Measurements from ENCODE around the gene ENOPH1.
"Not testable (repeated sequence)": the region's sequence is repeated elsewhere in the genome, so short reads cannot be mapped to it uniquely, and the experiment has no call there.

The ENOPH1 gene

GRCh38 chr4:82428969-82429727 lies 1.2 kb upstream of the ENOPH1 start:
- peak; percentile 98 for DNase-seq (ENCODE audit: low spot score)

DNA sequence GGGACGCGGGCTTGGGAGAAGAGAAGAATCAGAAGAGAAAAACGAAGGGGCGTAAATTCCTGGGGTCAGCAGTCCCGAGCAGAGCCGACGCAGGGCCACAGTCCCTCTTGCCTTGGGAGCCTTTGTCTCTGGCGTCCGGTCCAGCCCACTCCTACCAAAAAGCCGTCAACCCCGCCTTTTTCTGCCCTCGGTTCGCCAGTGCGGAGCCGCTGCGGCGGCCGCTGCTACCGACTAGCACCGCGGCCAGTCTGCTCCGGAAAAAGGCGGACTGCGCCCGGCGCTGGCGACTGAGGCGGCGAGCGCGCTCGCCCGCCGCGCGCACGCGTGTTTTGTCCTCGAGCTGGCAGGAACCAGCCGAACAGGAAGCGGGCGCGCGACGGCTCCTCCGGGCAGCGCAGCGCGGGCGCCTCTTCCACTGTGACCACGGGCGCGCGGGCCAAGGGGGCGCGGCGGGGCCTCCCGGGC lies 630 bp upstream of the ENOPH1 start:
- DNase-seq (ENCODE audit: low spot score): no peak

- DNase-seq (ENCODE audit: low spot score): no peak
Measured at GRCh38 chr4:82430964-82431745, 765 bp downstream of the ENOPH1 start.

- no peak for DNase-seq (ENCODE audit: low spot score)
Measured at GRCh38 chr4:82431831-82432230, 1.4 kb downstream of the ENOPH1 start.

- no peak for DNase-seq (ENCODE audit: low spot score)
Measured at GRCh38 chr4:82432596-82432995, 2.2 kb downstream of the ENOPH1 start.

- DNase-seq (ENCODE audit: low spot score): no peak
Measured at GRCh38 chr4:82433791-82434190, 3.4 kb downstream of the ENOPH1 start.

DNA sequence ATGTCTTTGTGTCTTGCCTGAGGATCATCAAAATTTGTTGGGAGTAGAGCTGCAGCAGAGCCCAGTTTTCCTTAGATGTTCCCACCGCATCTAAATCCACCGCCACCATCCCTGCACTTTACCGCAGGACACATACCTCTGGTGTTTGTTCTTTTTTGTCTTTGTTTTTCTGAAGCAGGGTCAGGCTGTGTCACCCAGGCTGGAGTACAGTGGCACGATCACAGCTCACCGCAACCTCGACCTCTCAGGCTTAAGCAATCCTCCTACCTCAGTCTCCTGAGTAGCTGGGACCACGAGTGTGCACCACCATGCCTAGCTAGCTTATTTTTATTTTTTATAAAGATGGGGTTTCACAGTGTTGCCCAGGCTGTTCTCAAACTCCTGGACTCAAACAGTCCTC lies 4.6 kb downstream of the ENOPH1 start:
- DNase-seq (ENCODE audit: low spot score): no peak

DNA sequence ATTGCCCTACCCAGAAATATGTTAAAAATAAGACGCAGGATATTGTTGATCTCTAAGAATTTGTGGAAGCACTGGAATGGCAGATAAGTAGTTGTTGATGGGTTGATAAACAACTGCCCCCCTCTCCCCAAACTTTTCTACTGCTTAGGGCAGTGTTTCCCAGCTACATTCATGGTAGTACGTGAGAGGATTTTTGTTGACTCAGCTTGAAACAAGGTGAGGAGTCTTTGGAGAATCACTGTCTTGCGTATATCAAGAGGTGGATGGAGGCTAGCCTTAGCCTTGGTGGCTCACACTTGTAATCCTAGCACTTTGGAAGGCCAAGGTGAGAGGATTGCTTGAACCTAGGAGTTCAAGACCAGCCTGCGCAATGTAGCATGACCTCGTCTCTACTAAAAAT lies 5.7 kb downstream of the ENOPH1 start:
- DNase-seq (ENCODE audit: low spot score): no peak

DNA sequence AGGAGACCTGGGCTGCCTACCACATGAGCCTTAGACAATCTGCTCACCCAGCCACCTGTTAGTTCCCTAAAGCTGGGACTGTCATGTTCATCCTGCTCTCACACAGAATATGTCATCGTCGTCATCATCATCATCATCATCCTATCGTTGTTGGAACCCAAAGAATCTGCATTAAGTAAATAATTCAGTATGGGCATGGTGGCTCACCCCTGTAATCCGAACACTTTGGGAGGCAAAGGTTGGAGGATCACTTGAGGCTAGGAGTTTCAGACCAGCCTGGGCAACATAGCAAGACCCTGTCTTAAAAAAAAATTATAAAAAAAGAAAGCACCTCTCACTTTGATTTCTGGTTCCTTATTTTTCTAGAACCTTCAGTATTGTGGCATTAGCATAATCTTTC lies 6.4 kb downstream of the ENOPH1 start:
- DNase-seq (ENCODE audit: low spot score): no peak

DNA sequence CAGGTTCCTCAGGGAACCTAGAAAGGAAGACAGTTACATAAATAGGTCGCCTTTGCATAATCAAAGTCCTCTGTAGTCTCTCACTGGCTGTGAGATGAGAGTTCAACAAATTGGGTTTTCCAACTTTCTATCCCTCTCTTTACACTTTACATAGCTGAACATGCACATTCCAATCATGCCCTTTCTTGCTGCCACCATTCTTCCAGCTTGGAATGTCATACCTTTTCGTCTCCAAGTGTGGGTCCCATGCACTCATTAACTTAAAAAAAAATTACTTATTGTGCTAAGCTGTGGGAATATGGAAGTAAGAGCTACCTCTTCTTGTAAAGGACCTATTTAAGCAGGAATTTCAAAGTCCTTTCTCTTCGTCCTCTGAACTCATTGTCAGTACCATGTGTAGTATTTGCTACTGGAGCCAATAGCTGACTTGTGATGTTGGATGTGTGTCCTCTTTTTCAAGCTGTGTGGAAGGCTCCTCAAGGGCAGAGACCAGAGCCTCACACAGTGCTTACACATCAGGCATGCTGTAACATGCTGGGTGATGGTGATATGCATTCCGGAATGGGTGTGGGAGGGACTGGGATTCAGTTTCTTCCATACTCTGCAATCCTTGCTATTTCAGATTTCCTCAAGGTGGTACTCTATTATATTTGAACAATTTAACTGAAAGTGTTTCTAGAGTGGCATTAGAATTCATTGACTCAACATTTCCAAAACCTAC lies 7.1 kb downstream of the ENOPH1 start:
- DNase-seq (ENCODE audit: low spot score): no peak

GRCh38 chr4:82439088-82439487 lies 8.7 kb downstream of the ENOPH1 start:
- no peak for DNase-seq (ENCODE audit: low spot score)

- no peak for DNase-seq (ENCODE audit: low spot score)
Measured at GRCh38 chr4:82447886-82448285, 17.5 kb downstream of the ENOPH1 start.

DNA sequence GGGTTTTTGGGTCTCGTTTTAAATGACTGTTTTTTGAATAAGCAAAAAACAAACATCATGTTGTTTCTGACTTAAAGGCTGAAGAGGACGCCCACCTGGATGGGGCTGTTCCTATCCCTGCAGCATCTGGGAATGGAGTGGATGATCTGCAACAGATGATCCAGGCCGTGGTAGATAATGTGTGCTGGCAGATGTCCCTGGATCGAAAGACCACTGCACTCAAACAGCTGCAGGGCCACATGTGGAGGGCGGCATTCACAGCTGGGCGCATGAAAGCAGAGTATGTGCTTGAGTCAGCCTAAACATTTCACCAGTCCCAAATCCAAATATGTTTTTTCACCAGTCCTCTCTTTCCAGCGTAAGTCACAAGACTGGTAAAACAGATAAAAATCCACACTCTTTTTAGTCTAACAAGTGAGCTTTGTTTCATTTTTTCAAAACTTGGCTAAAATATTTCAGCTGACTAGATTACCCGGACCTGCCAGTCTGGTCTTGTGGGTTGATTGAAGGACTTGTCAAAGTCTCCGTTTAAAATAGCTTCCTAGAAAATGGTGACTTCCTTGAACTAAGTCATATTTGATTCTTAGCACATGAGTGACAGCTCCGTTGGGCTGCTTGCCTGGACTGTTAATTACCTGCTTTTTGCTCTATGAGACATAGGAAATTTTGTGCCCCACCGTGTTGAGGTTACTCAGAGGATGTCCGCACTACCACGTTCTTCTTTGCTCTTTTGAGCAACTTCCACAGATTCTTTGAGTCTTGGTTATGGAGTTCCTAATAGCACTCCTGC lies 20.8 kb downstream of the ENOPH1 start:
- no peak for DNase-seq (ENCODE audit: low spot score)

DNA sequence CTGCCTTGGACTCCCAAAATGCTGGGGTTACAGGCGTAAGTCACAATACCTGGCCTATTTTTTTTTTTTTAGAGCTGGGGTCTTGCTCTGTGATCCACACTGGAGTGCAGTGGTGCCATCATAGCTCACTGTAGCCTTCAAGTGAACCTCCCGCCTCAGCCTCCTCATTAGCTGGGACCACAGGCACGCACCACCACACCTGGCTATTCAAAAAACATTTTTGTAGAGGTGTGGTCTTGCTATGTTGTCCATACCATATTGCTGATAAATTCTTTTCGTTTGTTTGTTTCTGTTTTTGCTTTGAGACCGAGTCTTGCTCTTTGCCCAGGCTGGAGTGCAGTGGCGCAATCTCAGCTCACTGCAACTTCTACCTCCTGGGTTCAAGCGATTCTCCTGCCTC lies 21.6 kb downstream of the ENOPH1 start:
- no peak for DNase-seq (ENCODE audit: low spot score)

DNA sequence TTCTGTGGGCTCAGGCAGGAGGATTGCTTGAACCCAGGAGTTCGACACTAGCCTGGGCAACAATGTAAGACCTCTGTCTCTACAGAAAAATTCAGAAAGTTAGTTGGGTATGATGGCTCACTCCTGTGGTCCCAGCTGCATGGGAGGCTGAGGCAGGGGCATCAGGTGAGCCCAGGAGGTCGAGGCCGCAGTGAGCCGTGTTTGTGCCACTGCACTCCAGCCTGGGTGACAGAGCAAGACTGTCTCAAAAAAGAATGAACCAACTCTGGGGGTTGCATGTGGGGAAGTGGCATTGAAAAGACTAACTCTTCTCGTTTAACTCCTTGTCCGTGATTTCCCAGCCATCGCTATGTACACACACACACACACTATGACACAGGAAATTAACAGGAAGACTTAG lies 26.9 kb downstream of the ENOPH1 start:
- DNase-seq (ENCODE audit: low spot score): no peak

GRCh38 chr4:82458729-82459128 lies 28.3 kb downstream of the ENOPH1 start:
- no peak for DNase-seq (ENCODE audit: low spot score)

- no peak for DNase-seq (ENCODE audit: low spot score)
Measured at GRCh38 chr4:82461710-82462109, 31.3 kb downstream of the ENOPH1 start.

DNA sequence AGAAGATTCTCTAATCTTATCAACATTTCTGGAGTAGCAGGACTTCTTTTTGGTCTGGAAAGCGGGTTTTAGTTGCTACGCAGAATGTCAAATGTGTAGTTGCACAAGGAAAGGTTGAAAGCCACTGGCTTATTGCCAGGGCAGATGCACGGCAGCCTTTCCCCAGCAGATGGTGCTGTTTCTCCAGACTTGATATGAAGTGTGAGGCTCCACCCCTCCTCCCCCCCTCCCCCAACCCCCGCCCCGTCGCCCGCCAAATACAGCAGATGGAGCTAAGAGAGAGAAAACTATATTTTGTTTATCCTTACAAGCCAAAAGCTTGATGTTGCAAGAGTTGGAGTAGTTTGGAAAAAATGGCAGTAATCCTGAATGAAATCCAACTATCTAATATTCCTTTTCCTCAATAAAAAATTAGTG lies 32.0 kb downstream of the ENOPH1 start:
- DNase-seq (ENCODE audit: low spot score): peak; percentile 92

- no peak for DNase-seq (ENCODE audit: low spot score)
Measured at GRCh38 chr4:82463221-82463620, 32.8 kb downstream of the ENOPH1 start.

GRCh38 chr4:82467471-82467870 lies 37.1 kb downstream of the ENOPH1 start:
- DNase-seq (ENCODE audit: low spot score): no peak

GRCh38 chr4:82469791-82470345 lies 39.5 kb downstream of the ENOPH1 start:
- no peak for DNase-seq (ENCODE audit: low spot score)

- DNase-seq (ENCODE audit: low spot score): not testable (repeated sequence)
Measured at GRCh38 chr4:82473080-82473479, 42.7 kb downstream of the ENOPH1 start.
